H1 (cell line): Measurements from ENCODE around the gene EXOSC6. TPM values are rescaled to one million over a fixed set of nuclear protein-coding genes. Genes with fewer than 3 reads are reported as not detected.

Experiments used
- CTCF ChIA-PET: fragments of 300-600 bp; sonication (Branson Sonifier 250); formaldehyde crosslinking; loops from one replicate; lab custom pipeline; 2021; ENCODE audit not compliant: partially characterized antibody; lab: Charles Lee
- POLR2A ChIA-PET: fragments of 300-600 bp; sonication (Branson Sonifier 250); formaldehyde crosslinking; loops from one replicate; lab custom pipeline; 2021; ENCODE audit warnings: inconsistent platforms; ENCODE audit not compliant: partially characterized antibody; lab: Charles Lee
- DNase-seq, 2 experiments: peaks; one replicate each; pipeline versions ENCODE4 v3.0.0 to v3.0.0-alpha.2; 2010 to 2022; ENCODE audit warnings: low spot score in 2 of 2, low read depth in 1 of 2, mixed read lengths in 1 of 2
- FAIRE-seq: peaks from 2 replicates; lab custom pipeline; 2011; peaks lifted over from hg19 to GRCh38; lab: Jason Lieb, UNC
- H2AFZ ChIP-seq: 2 replicates; pipeline ENCODE4 v1.8.1; 2012; ENCODE audit warnings: low read length, inconsistent platforms
- H2AK5ac ChIP-seq: 2 replicates; pipeline ENCODE4 v1.6.1; 2013; ENCODE audit warnings: low read depth, low read length
- H2BK120ac ChIP-seq: replicated peaks from 2 replicates; pipeline ENCODE3; 2013; ENCODE audit warnings: low read depth, low read length, inconsistent platforms
- H2BK12ac ChIP-seq: 2 replicates; pipeline ENCODE4 v1.6.1; 2013; ENCODE audit warnings: low read depth, low read length
- H2BK15ac ChIP-seq: 2 replicates; pipeline ENCODE4 v1.6.1; 2013; ENCODE audit warnings: low read length
- H2BK20ac ChIP-seq: 2 replicates; pipeline ENCODE4 v1.6.1; 2013; ENCODE audit warnings: low read length
- H2BK5ac ChIP-seq: 2 replicates; pipeline ENCODE4 v1.6.1; 2013; ENCODE audit warnings: low read depth, low read length
- H3K14ac ChIP-seq: 2 replicates; pipeline ENCODE4 v1.6.1; 2013; ENCODE audit warnings: inconsistent platforms; ENCODE audit not compliant: insufficient read length
- H3K18ac ChIP-seq: 2 replicates; pipeline ENCODE4 v1.6.1; 2013; ENCODE audit warnings: low read length; ENCODE audit errors: extremely low read depth
- H3K23ac ChIP-seq: 2 replicates; pipeline ENCODE4 v1.6.1; 2013; ENCODE audit warnings: inconsistent platforms; ENCODE audit not compliant: insufficient read length
- H3K23me2 ChIP-seq: 2 replicates; pipeline ENCODE4 v1.6.1; 2013; ENCODE audit warnings: low read depth, low read length
- H3K27ac ChIP-seq: 2 replicates; pipeline ENCODE4 v1.6.1; 2011; ENCODE audit warnings: low read depth, low read length, inconsistent platforms
- H3K27me3 ChIP-seq, 4 experiments: replicated peaks in 1 of 4; 1 replicate in 1 of 4; 2 replicates in 3 of 4; pipeline versions ENCODE4 v1.6.1 to v1.8.1; 2011 to 2013; ENCODE audit warnings: low read length in 3 of 4, mild to moderate bottlenecking in 3 of 4, inconsistent platforms in 2 of 4, mixed read lengths in 2 of 4, moderate library complexity in 1 of 4; ENCODE audit not compliant: control insufficient read depth in 3 of 4, insufficient read depth in 3 of 4; ENCODE audit errors: extremely low read depth in 1 of 4
- H3K36me3 ChIP-seq, 4 experiments: 2 replicates each; pipeline versions ENCODE4 v1.6.1 to v1.8.1; 2011 to 2013; ENCODE audit warnings: mild to moderate bottlenecking in 4 of 4, low read length in 3 of 4, moderate library complexity in 2 of 4, control low read depth in 1 of 4, inconsistent platforms in 1 of 4; ENCODE audit not compliant: insufficient read depth in 4 of 4, control insufficient read depth in 2 of 4
- H3K4ac ChIP-seq: replicated peaks from 2 replicates; pipeline ENCODE3; 2013; ENCODE audit warnings: low read length, low read depth, mixed read lengths, inconsistent platforms; ENCODE audit not compliant: insufficient read length
- H3K4me1 ChIP-seq, 4 experiments: replicated peaks in 1 of 4; 1 replicate in 1 of 4; 2 replicates in 3 of 4; pipeline versions ENCODE4 v1.6.1 to v1.8.1; 2011 to 2013; ENCODE audit warnings: low read length in 3 of 4, inconsistent platforms in 2 of 4, mixed read lengths in 1 of 4; ENCODE audit not compliant: insufficient read depth in 4 of 4, control insufficient read depth in 3 of 4
- H3K4me2 ChIP-seq, 2 experiments: 2 replicates each; pipeline versions ENCODE4 v1.6.1 to v1.8.1; 2011 to 2013; ENCODE audit warnings: low read depth in 2 of 2, low read length in 2 of 2, control low read depth in 1 of 2, inconsistent platforms in 1 of 2, mild to moderate bottlenecking in 1 of 2; ENCODE audit not compliant: insufficient read depth in 1 of 2
- H3K4me3 ChIP-seq, 4 experiments: fragments of 200-600, 300-600 bp in 1 of 4; sonication (generic), shearing (Covaris generic), sonication (Bioruptor Twin) in 1 of 4; 2 replicates each; pipeline versions ENCODE4 v1.5.1 to v1.8.1; 2011 to 2016; ENCODE audit warnings: low read length in 4 of 4, low read depth in 3 of 4, control low read depth in 2 of 4, inconsistent platforms in 2 of 4, mild to moderate bottlenecking in 2 of 4, mixed read lengths in 1 of 4, moderate library complexity in 1 of 4; ENCODE audit not compliant: insufficient read depth in 2 of 4; ENCODE audit errors: extremely low read depth in 1 of 4
- H3K56ac ChIP-seq: replicated peaks from 2 replicates; pipeline ENCODE3; 2013; ENCODE audit warnings: low read depth, mild to moderate bottlenecking, mixed read lengths, low read length, inconsistent platforms; ENCODE audit not compliant: insufficient read length
- H3K79me1 ChIP-seq: 2 replicates; pipeline ENCODE4 v1.6.1; 2013; ENCODE audit warnings: low read depth, low read length, control low read depth
- H3K79me2 ChIP-seq, 2 experiments: 2 replicates each; pipeline versions ENCODE4 v1.6.1 to v1.8.1; 2012 to 2013; ENCODE audit warnings: low read length in 2 of 2, mild to moderate bottlenecking in 2 of 2, inconsistent platforms in 1 of 2; ENCODE audit not compliant: insufficient read depth in 2 of 2, control insufficient read depth in 1 of 2
- H3K9ac ChIP-seq, 4 experiments: replicated peaks in 1 of 4; 1 replicate in 1 of 4; 2 replicates in 3 of 4; pipeline versions ENCODE4 v1.6.1 to v1.8.1; 2011 to 2013; ENCODE audit warnings: low read depth in 3 of 4, low read length in 3 of 4, control low read depth in 2 of 4, mild to moderate bottlenecking in 2 of 4, moderate library complexity in 2 of 4, inconsistent platforms in 1 of 4; ENCODE audit errors: extremely low read depth in 1 of 4
- H3K9me3 ChIP-seq, 2 experiments: 2 replicates each; pipeline versions ENCODE4 v1.6.1 to v1.8.1; 2012 to 2013; ENCODE audit warnings: mild to moderate bottlenecking in 2 of 2, moderate library complexity in 2 of 2, control low read depth in 1 of 2, inconsistent platforms in 1 of 2, low read depth in 1 of 2, low read length in 1 of 2, mixed read lengths in 1 of 2; ENCODE audit not compliant: insufficient read depth in 2 of 2
- H4K20me1 ChIP-seq, 2 experiments: replicated peaks in 1 of 2; 2 replicates each; pipeline versions ENCODE3 to v1.8.1; 2011 to 2013; ENCODE audit warnings: inconsistent platforms in 2 of 2, low read length in 2 of 2, mild to moderate bottlenecking in 1 of 2; ENCODE audit not compliant: insufficient read depth in 2 of 2, control insufficient read depth in 1 of 2
- H4K5ac ChIP-seq: 2 replicates; pipeline ENCODE4 v1.6.1; 2013; ENCODE audit warnings: low read length, low read depth, mixed read lengths, inconsistent platforms; ENCODE audit not compliant: insufficient read length
- H4K8ac ChIP-seq: 2 replicates; pipeline ENCODE4 v1.8.0; 2013; ENCODE audit warnings: mild to moderate bottlenecking, moderate library complexity, low read length, inconsistent platforms; ENCODE audit not compliant: insufficient read depth; ENCODE audit errors: extremely low read depth
- H4K91ac ChIP-seq: replicated peaks from 2 replicates; pipeline ENCODE3; 2013; ENCODE audit warnings: low read length, mixed read lengths, inconsistent platforms; ENCODE audit not compliant: insufficient read length
- CBX5 ChIP-seq: fragments of 300-800, 300-1000 bp; sonication (generic); IDR thresholded peaks from 2 replicates; pipeline ENCODE4 v1.7.1; 2016; ENCODE audit warnings: antibody characterized with exemption, low read length, low read depth
- CTBP2 ChIP-seq: IDR thresholded peaks from 2 replicates; pipeline ENCODE4 v1.7.0; 2011; ENCODE audit warnings: borderline replicate concordance, mild to moderate bottlenecking, moderate library complexity, mixed read lengths, low read length; ENCODE audit not compliant: insufficient read depth, insufficient read length
- EGR1 ChIP-seq: IDR thresholded peaks from 2 replicates; pipeline ENCODE4 v1.6.1; 2011; ENCODE audit warnings: low read depth, low read length, borderline replicate concordance
- GABPA ChIP-seq: IDR thresholded peaks from 2 replicates; pipeline ENCODE4 v1.6.1; 2011; ENCODE audit warnings: mild to moderate bottlenecking, low read length, moderate library complexity, borderline replicate concordance; ENCODE audit not compliant: insufficient read depth
- POU5F1 ChIP-seq: IDR thresholded peaks from 2 replicates; pipeline ENCODE4 v1.6.1; 2011; ENCODE audit warnings: low read depth, mild to moderate bottlenecking, low read length, moderate library complexity
- RAD21 ChIP-seq, 2 experiments: IDR thresholded peaks in 1 of 2; conservative IDR thresholded peaks in 1 of 2; 2 replicates each; pipeline ENCODE4 v1.6.1; 2011; ENCODE audit warnings: low read depth in 2 of 2, low read length in 2 of 2, improper control_type of control experiment in 1 of 2, inconsistent platforms in 1 of 2, mild to moderate bottlenecking in 1 of 2, moderate library complexity in 1 of 2
- RBBP5 ChIP-seq: IDR thresholded peaks from 2 replicates; pipeline ENCODE4 v1.7.1; 2012; ENCODE audit warnings: low read depth, mild to moderate bottlenecking, inconsistent platforms, low read length, moderate library complexity, borderline replicate concordance
- RNF2 ChIP-seq: fragments of 200-900, 300-1000 bp; sonication (generic); IDR thresholded peaks from 2 replicates; pipeline ENCODE4 v1.7.1; 2016; ENCODE audit warnings: borderline replicate concordance, low read depth, mild to moderate bottlenecking, antibody characterized with exemption, low read length; ENCODE audit not compliant: poor library complexity, severe bottlenecking; ENCODE audit errors: missing control alignments
- RXRA ChIP-seq: IDR thresholded peaks from 2 replicates; pipeline ENCODE4 v1.6.1; 2011; ENCODE audit warnings: low read depth, mild to moderate bottlenecking, low read length, moderate library complexity; ENCODE audit not compliant: insufficient read depth
- TBP ChIP-seq: IDR thresholded peaks from 2 replicates; pipeline ENCODE4 v1.6.1; 2011; ENCODE audit warnings: low read depth, low read length, improper control_type of control experiment
- TCF12 ChIP-seq: IDR thresholded peaks from 2 replicates; pipeline ENCODE4 v1.6.1; 2011; ENCODE audit warnings: low read depth, mild to moderate bottlenecking, low read length
- YY1 ChIP-seq: IDR thresholded peaks from 2 replicates; pipeline ENCODE4 v1.6.1; 2011; ENCODE audit warnings: low read depth, mild to moderate bottlenecking, low read length
- ZNF274 ChIP-seq: IDR thresholded peaks from 2 replicates; pipeline ENCODE4 v1.7.0; 2012; ENCODE audit warnings: low read length, borderline replicate concordance; ENCODE audit errors: extremely low read depth
- WGBS, 2 experiments: shearing (Covaris generic) in 1 of 2; methylation state at CpG; one replicate each; pipeline versions ENCODE4 v1.1.6 to v1.1.7; 2013 to 2015; ENCODE audit warnings: low lambda C conversion rate in 2 of 2, mixed read lengths in 2 of 2, inconsistent platforms in 1 of 2, low coverage in 1 of 2, missing lambda C conversion rate in 1 of 2; ENCODE audit not compliant: insufficient replicate concordance in 2 of 2, insufficient coverage in 1 of 2, insufficient read length in 1 of 2; ENCODE audit errors: extremely low coverage in 1 of 2, missing lambda C conversion rate in 1 of 2; 5-methylcytosine and 5-hydroxymethylcytosine counted together
- polyA plus RNA-seq, 7 experiments: library from polyadenylated mRNA; depleted of rRNA in 3 of 7; stranded (reverse) in 5 of 7; unstranded in 2 of 7; fragments of >200 nt in 5 of 7; fragments of 200-250 nt in 2 of 7; gene quantifications; 1 replicate in 5 of 7; 2 replicates in 1 of 7; 4 replicates in 1 of 7; pipeline versions ENCODE4 v1.2.1 to v1.2.3, GENCODE V29; 2011 to 2013; ENCODE audit warnings: missing spikeins in 2 of 7, mixed read lengths in 2 of 7
- total RNA-seq: library from RNA; stranded (reverse); fragmentation: NEBNext Ultra II Directional; extraction: Animal tissue kit (Norgen Biotek cat#: 25700); gene quantifications from 2 replicates; pipeline ENCODE4 v1.2.1, GENCODE V29; 2021

Gene EXOSC6
- total and polyA plus RNA-seq, 2 of the 8 experiments (the other 6 are each of a cell fraction or from before 2014, with no cell fraction given) = 9.7 to 22.5 TPM

GRCh38 chr16:70270176-70270575 is 18.4 kb upstream of the EXOSC6 start:
- Histone ChIP-seq H3K9me3 (no peaks in the 10 kb centered on the region), H3K4me3 (no peak overlapping the region), H3K23me2 (no peaks in the 10 kb centered on the region), H3K23ac (no peak overlapping the region), H3K4ac (no peak overlapping the region), H4K91ac (no peak overlapping the region), H3K79me2 (0 out of 4 replicates have a peak, but pooled peaks cover 0 to 7% of the 10 kb centered on the region in 2 experiments), H3K14ac (no peak overlapping the region), H3K27ac (no peak overlapping the region), H3K4me2 (no peak overlapping the region), H2BK5ac (no peak overlapping the region), H4K20me1 (peaks cover 1 to 5% of the 10 kb centered on the region in 2 experiments), H3K9ac (no peak overlapping the region), H3K56ac (no peak overlapping the region), H3K18ac (no peak overlapping the region), H3K79me1 (no peaks in the 10 kb centered on the region; the same call in none of the 2 replicates), H4K8ac (no peak overlapping the region), H2BK15ac (no peak overlapping the region), H2AK5ac (no peak overlapping the region), H2AFZ (no peak overlapping the region), H2BK12ac (no peak overlapping the region), H2BK20ac (no peak overlapping the region), H3K4me1 (no peaks in the 10 kb centered on the region), H4K5ac (no peak overlapping the region), H2BK120ac (no peak overlapping the region), H3K36me3 (peaks cover 44 to 96% (median 74%) of the 10 kb centered on the region in 4 experiments), H3K27me3 (no peaks in the 10 kb centered on the region)
- 95% methylated on average over 3 of the region's 3 CpGs; no CpG with 5 or more reads in 1 of the 2 experiments for WGBS, 2 experiments
- no peak for DNase-seq
- CTCF ChIA-PET = interaction anchor here (1.6 to 6.9 kb wide), 3 partner anchors 12 to 111 kb away, joined by 3 to 61 read pairs (median 5); partner anchors contain the start of gene EXOSC6
- no peak for FAIRE-seq
- POLR2A ChIA-PET = interaction anchor here (8.6 to 24.1 kb wide), 2 partner anchors 11 to 14 kb away, joined by 130 to 414 read pairs; partner anchors contain the start of gene AARS1
- TF ChIP-seq CTBP2 = no peak
- no peak for TF ChIP-seq YY1
- no peak for TF ChIP-seq RNF2
- TF ChIP-seq RXRA = no peak
- TF ChIP-seq TBP = no peak
- TF ChIP-seq ZNF274 = no peak
- TF ChIP-seq POU5F1 = no peak
- TF ChIP-seq EGR1 = no peak
- TF ChIP-seq RBBP5 = no peak
- TF ChIP-seq CBX5 = no peak
- no peak for TF ChIP-seq RAD21 (IDR thresholded peaks at IDR 0.05 in 1 of 2, conservative IDR thresholded peaks at IDR 0.05 in 1 of 2; ENCODE audit: low read depth in 2 of 2, low read length in 2 of 2)
- TF ChIP-seq TCF12 = no peak
- no peak for TF ChIP-seq GABPA
